Measurements from ENCODE around the gene DEK. TPM values are rescaled to one million over a fixed set of nuclear protein-coding genes. Genes with fewer than 3 reads are reported as not detected.
A peak's percentile ranks its signal among the peaks of the same experiment; 100 is the strongest.

DEK gene
- polyA plus RNA-seq, 2 of the 4 experiments (the other 2 are of a cell fraction), result 96.4 to 146 TPM

- Histone ChIP-seq H3K4me3 (no peak overlapping the region), H3K4me1 (peaks cover 23% of the 10 kb centered on the region; the same call in 2 of the 3 replicates), H3K4me2 (peak overlapping the region; percentile 88; the same call in 1 of the 3 replicates), H3K9me3 (no peaks in the 10 kb centered on the region), H3K27ac (peak overlapping the region in 1 of 2 experiments; percentile 96; a peak in 3 of 6 replicates)
- ChIA-PET POLR2A (no interaction called here), CTCF (interaction anchor here (1.1 to 1.5 kb wide), 2 partner anchors 162 to 262 kb away, joined by 3 to 4 read pairs; no protein-coding TSS in a partner anchor)
- TF ChIP-seq CHD4 (IDR thresholded peaks at IDR 0.05; ENCODE audit: borderline replicate concordance) (no peak), CTCF (IDR thresholded peaks at IDR 0.05) (no peak), RCOR1 (IDR thresholded peaks at IDR 0.05; ENCODE audit: low read depth, low read length) (no peak), MAX (IDR thresholded peaks at IDR 0.05) (no peak), EP300 (IDR thresholded peaks at IDR 0.05) (no peak), HOXA7 (CRISPR knock-in tag; IDR thresholded peaks at IDR 0.05) (no peak), POLR2AphosphoS2 (conservative IDR thresholded peaks at IDR 0.05; ENCODE audit: low read length) (no peak), MYC (IDR thresholded peaks at IDR 0.05; ENCODE audit: borderline replicate concordance, low read length) (no peak), BHLHE40 (IDR thresholded peaks at IDR 0.05; ENCODE audit: low read depth, low read length) (no peak), E2F6 (IDR thresholded peaks at IDR 0.05; ENCODE audit: borderline replicate concordance, low read depth) (no peak), ZFP36 (IDR thresholded peaks at IDR 0.05; ENCODE audit: borderline replicate concordance, partially characterized antibody) (no peak)
- FAIRE-seq (no peak), DNase-seq (ENCODE audit: low read depth in 1 of 2, low spot score in 1 of 2) (no peak), ATAC-seq (no peak)
- WGBS (ENCODE audit: missing lambda C conversion rate), result 84% methylated on average over 8 of the region's 14 CpGs
Observed at GRCh38 chr6:18265787-18266522, 1.6 kb upstream of the DEK start.

GRCh38 chr6:18264923-18265377 is 620 bp upstream of the DEK start:
- ChIA-PET POLR2A (interaction anchor here (1.0 kb wide), 1 partner anchor 18 kb away, joined by 3 read pairs; no protein-coding TSS in a partner anchor), CTCF (no interaction called here)
- peaks cover 33% of the 10 kb centered on the region for H3K4me1 ChIP-seq
- DNase-seq (ENCODE audit: low read depth in 1 of 2, low spot score in 1 of 2) (no peak), FAIRE-seq (no peak), ATAC-seq (peak; percentile 12 to 18; a peak in 4 of 6 replicates)
- WGBS (ENCODE audit: missing lambda C conversion rate), result 16% methylated on average over 10 of the region's 11 CpGs
- H3K9me3 ChIP-seq, result no peaks in the 10 kb centered on the region
- H3K27ac ChIP-seq, result peak overlapping the region; percentile 96 to 97
- peak overlapping the region; percentile 83 for H3K4me3 ChIP-seq
- peak overlapping the region; percentile 88 for H3K4me2 ChIP-seq
- no peak for TF ChIP-seq RNF2 (IDR thresholded peaks at IDR 0.05; ENCODE audit: borderline replicate concordance, low read depth)
- no peak for TF ChIP-seq EHMT2 (IDR thresholded peaks at IDR 0.05; ENCODE audit: low read depth)
- no peak for TF ChIP-seq MAFK (IDR thresholded peaks at IDR 0.05; ENCODE audit: partially characterized antibody)
- no peak for TF ChIP-seq POLR2AphosphoS2 (conservative IDR thresholded peaks at IDR 0.05; ENCODE audit: low read length)
- no peak for TF ChIP-seq HOXB5 (CRISPR knock-in tag; IDR thresholded peaks at IDR 0.05)
- no peak for TF ChIP-seq PBX3 (IDR thresholded peaks at IDR 0.05)
- no peak for TF ChIP-seq MYC (IDR thresholded peaks at IDR 0.05; ENCODE audit: borderline replicate concordance, low read length)
- no peak for TF ChIP-seq CTCF (IDR thresholded peaks at IDR 0.05)
- no peak for TF ChIP-seq MAX (IDR thresholded peaks at IDR 0.05)
- no peak for TF ChIP-seq USF2 (IDR thresholded peaks at IDR 0.05)
- no peak for TF ChIP-seq GATA3 (IDR thresholded peaks at IDR 0.05; ENCODE audit: borderline replicate concordance)
- TF ChIP-seq REST (IDR thresholded peaks at IDR 0.05), result no peak
- TF ChIP-seq FOSL2 (IDR thresholded peaks at IDR 0.05), result no peak
- no peak for TF ChIP-seq FOSL2 (CRISPR knock-in tag; IDR thresholded peaks at IDR 0.05)
- TF ChIP-seq POLR2A (IDR thresholded peaks at IDR 0.05; ENCODE audit: low read length), result no peak

All from A549 (cell line).